Loucy (cell line): ENCODE results near the gene NRGN.

Experiments used
- CTCF ChIP-seq: fragments of 200-600 bp; sonication (generic); conservative IDR thresholded peaks from 2 replicates; pipeline ENCODE4 v1.5.1; 2014; ENCODE audit warnings: mild to moderate bottlenecking, antibody characterized with exemption, low read length
- EZH2phosphoT487 ChIP-seq: fragments of 200-600 bp; IDR thresholded peaks from 2 replicates; pipeline ENCODE4 v1.6.1; 2018; ENCODE audit warnings: antibody characterized with exemption, mild to moderate bottlenecking, moderate library complexity, borderline replicate concordance

GRCh38 chr11:124753624-124754023 lies 13.9 kb downstream of the NRGN start:
- no peak for TF ChIP-seq CTCF
- TF ChIP-seq EZH2phosphoT487 = no peak
